DMS153 (cell line): ENCODE measurements around the gene SH3BP2.

Experiments
- DNase-seq: peaks from one replicate; lab custom pipeline; 2025; lab: John Stamatoyannopoulos, UW

Gene SH3BP2

GRCh38 chr4:2832981-2833670 lies 40.2 kb downstream of the SH3BP2 start:
- DNase-seq, result no peak

- no peak for DNase-seq
Measured at GRCh38 chr4:2833671-2834000, 40.8 kb downstream of the SH3BP2 start.

GRCh38 chr4:2834001-2834921 lies 41.4 kb downstream of the SH3BP2 start:
- DNase-seq, result no peak

GRCh38 chr4:2835978-2836377 lies 43.1 kb downstream of the SH3BP2 start:
- DNase-seq, result no peak

GRCh38 chr4:2836391-2836859 lies 43.5 kb downstream of the SH3BP2 start:
- DNase-seq, result no peak

- DNase-seq, result no peak
Measured at GRCh38 chr4:2837110-2837903, 44.4 kb downstream of the SH3BP2 start.

- DNase-seq, result no peak
Measured at GRCh38 chr4:2837904-2838496, 45.1 kb downstream of the SH3BP2 start.

GRCh38 chr4:2839060-2839459 lies 46.2 kb downstream of the SH3BP2 start:
- no peak for DNase-seq

GRCh38 chr4:2842687-2843262 lies 49.9 kb downstream of the SH3BP2 start:
- DNase-seq, result no peak

- DNase-seq, result peak; percentile 53
Measured at GRCh38 chr4:2843263-2843940, 50.5 kb downstream of the SH3BP2 start, which contains the start of gene ADD1. TSS of gene ADD1 (plus strand) at chr4:2843844. CDS start at chr4:2875916, 32,072 bp downstream.

GRCh38 chr4:2843941-2844584 lies 51.2 kb downstream of the SH3BP2 start:
- DNase-seq, result no peak

- no peak for DNase-seq
Measured at GRCh38 chr4:2846172-2846571, 53.3 kb downstream of the SH3BP2 start.

GRCh38 chr4:2847302-2847871 lies 54.5 kb downstream of the SH3BP2 start:
- no peak for DNase-seq

- no peak for DNase-seq
Measured at GRCh38 chr4:2848449-2848848, 55.6 kb downstream of the SH3BP2 start.

GRCh38 chr4:2849267-2850152 lies 56.6 kb downstream of the SH3BP2 start:
- DNase-seq, result no peak

GRCh38 chr4:2850966-2851798 lies 58.3 kb downstream of the SH3BP2 start:
- no peak for DNase-seq

- no peak for DNase-seq
Measured at GRCh38 chr4:2852481-2852921, 59.6 kb downstream of the SH3BP2 start.

GRCh38 chr4:2855584-2855983 lies 62.7 kb downstream of the SH3BP2 start:
- no peak for DNase-seq
